Measurements from ENCODE around the gene KRT6B.
"Not testable (repeated sequence)": the region's sequence is repeated elsewhere in the genome, so short reads cannot be mapped to it uniquely, and the experiment has no call there.

KRT6B gene

DNA sequence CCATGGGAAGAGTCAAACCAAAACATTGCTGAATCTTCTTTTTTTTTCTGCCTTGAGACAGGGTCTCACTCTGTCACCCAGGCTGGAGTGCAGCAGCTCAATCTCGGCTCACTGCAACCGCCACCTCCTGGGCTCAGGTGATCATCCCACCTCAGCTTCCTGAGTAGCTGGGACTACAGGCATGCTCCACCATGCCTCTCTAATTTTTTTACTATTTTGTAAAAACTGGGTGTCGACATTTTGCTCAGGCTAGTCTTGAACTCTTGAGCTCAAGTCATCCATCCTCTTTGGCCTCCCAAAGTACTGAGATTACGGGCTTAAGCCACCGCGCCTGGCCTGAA, 16.3 kb downstream of the KRT6B start:
- DNase-seq = no peak

DNA sequence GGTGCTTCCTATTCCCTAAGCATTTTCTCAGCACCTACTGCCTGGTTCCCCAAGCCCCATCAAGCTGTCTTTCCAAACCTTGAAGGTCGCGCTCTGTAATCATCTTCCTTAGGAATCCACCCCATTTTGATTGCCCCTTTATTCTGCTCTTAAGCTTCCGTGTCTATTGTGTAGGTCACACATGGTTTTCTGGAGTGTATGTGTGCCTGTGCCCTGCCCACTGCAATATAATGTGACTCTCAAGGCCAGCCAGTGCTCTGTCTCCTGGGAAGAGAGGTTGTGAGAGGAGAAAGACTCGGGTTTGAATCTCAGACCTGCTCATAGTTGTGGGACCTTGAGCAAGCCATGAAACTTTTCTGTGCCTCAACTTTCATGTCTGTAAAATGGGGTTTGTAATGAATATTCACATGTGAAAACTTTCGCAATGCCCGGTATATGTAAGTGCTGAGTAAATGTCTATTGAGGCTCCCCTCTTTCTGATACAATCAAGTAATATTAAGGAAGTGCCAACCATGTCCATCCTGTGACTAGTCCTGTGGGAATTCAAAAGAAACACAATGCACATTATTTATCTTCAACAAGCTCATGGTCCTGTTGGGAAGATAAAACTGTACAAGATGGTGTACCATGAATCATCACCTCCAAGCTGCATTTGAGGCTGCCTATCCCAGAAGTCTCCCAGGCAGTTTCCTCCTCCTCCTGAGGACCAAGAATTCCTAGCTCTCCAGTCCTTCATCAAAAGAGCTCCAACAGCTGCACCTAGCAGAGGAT, 17.0 kb downstream of the KRT6B start:
- DNase-seq = no peak

DNA sequence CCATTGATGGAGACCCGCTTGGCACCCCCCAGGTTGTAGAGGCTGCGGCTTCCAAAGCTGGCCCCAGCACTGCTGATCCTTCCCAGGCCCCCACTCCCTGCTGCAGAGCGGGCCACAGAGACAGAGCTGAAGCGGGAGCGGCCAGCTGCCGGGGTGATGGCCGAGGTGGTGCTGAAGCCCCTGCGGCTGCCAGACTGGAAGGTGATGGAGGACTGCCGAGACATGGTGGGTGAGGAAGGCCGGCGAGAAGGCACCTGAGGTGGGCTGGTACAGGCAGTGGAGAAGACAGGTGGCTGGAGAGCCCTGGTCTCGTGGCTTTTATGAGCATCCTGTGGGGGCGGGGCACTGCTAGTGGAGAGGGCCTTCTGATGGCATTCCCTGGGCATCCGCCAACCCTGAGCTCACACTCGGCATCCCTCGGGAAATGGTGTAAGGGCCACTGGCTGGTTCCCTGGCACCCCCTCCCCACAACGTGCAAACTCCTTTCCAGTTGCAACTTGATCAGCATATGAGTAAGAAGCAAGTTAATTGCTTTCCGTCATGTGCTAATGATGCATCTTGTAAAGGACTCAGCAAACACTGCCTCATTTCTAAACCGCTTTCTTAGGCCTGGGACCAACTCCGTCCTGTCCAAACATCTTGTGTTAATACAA, 17.7 kb downstream of the KRT6B start, which contains the start of gene KRT75:
KRT75 (minus strand) TSS at position 291 of the 653 bp plus-strand sequence; CDS start at position 224, 67 bp downstream.
- DNase-seq = no peak

DNA sequence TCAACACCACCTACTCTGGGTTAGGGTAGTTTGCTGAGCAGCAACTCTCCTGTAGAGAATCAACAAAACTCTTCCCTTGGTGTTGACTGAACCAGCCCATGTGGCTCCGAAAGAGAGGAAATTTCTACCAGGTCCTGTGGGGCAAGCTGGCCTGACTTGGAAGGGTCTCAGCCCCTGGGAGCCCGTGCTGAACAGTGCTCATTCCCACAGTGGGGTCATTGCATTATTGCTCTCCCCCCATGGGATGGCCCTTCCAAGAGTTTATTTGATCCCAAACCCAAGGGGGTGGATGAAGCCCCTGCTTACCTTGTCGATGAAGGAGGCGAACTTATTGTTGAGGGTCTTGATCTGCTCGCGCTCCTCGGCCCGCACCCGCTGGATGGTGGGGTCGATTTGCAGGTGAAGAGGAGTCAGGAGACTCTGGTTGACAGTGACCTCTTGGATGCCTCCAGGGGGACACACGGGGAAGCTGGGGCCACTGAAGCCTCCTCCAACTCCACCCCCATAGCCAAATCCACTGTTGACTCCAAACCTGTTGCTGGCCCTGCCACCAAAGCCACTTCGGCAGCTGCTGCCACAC, 18.4 kb downstream of the KRT6B start:
- DNase-seq = no peak

DNA sequence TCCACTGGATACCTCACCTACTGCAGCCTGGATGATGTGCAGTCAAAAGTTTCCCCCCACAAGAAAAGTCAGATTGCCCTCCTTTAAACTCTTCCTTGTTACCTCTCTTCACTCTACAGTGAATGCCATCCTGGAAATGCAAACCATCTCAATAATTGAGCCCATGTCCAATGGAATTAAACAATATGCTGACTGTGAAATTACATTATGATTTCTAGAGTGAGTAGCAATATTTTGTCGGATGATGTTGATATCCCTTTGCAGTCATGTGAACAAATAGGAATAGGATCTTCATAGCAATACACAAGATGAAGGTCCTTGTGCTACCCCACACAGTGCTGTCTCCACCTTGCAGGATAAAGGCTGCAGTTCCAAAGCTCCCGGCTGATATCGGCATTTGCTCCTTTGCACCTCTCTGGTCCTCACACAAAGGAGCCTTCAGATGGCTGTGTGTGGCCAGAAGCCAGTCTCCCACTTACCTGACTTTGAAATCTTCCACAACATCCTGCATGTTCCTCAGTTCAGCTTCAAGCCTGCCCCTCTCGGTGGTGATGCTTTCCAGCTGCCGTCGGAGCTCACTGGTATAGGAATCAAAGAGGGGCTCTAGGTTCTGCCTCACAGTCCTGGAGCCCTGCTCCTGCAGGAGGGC, 19.3 kb downstream of the KRT6B start:
- no peak for DNase-seq

DNA sequence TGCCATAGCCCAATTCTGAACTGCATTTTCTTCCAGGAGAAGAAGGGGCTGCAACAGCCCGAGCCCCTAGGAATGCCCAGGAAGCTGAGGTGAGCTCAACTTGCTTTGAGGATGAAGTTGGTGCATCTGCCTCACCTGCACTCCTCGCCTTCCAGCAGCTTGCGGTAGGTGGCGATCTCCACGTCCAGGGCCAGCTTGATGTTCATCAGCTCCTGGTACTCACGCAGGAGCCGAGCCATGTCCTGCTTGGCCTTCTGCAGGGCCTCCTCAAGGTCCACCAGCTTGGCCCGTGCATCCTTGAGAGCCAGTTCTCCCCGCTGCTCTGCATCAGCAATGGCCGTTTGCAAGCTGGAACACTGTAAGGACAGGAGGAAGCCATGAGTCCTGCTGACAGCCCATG, 23.8 kb downstream of the KRT6B start:
- no peak for DNase-seq

DNA sequence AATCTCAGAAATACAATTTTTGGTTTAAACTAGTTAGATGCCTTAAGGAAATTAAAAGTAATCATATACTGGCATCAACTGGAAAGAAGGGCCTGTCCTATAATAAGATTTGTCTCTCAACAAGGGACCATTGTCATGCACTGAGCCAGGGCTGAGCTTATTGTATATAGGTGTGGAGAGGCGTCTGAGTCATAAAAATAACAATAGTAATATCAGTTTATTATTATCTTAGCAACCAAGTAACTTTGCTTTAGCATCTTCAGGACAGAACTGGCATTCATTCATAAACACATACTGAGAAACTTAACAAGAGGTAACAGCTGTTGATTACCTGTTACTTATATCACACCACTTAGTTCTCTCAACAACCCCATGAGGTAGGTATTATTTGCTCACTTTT, 24.9 kb downstream of the KRT6B start:
- no peak for DNase-seq

DNA sequence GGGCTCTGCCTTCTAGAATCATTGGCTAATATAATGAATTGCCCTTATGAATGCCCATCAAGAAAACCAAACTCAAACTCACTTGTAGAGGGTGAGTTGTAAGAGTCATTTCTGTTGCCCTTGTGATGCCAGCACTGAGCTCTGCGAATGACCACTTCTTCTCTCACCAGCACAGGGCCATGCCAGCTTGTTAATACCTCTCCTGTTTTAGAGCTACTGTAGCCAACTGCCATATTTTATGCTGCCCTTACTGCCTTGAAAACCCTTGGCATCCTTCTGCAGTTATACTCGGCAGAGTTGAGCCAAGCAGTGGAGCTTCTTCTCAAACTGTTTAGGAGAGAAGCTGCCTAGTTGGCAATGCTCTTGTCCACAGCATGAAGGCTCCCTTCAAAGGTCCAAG, 25.9 kb downstream of the KRT6B start:
- no peak for DNase-seq

DNA sequence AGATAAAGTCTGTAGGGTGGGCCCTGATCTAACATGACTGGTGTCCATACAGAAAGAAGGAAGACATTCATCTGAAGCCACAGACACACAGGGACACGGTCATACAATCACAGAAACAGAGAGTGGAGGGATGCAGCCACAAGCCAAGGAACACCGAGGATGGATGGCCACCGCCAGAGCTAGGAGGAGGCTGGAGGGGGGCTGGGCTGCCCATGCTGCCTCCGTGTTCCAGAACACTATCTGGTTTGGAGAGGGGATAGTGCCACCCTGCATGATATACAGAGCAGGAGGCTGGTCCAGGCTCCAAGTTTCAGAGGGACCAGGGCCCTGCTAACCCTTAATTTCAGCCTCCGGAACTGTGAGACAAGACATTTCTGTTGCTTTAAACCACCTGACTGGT, 26.5 kb downstream of the KRT6B start:
- DNase-seq = no peak

DNA sequence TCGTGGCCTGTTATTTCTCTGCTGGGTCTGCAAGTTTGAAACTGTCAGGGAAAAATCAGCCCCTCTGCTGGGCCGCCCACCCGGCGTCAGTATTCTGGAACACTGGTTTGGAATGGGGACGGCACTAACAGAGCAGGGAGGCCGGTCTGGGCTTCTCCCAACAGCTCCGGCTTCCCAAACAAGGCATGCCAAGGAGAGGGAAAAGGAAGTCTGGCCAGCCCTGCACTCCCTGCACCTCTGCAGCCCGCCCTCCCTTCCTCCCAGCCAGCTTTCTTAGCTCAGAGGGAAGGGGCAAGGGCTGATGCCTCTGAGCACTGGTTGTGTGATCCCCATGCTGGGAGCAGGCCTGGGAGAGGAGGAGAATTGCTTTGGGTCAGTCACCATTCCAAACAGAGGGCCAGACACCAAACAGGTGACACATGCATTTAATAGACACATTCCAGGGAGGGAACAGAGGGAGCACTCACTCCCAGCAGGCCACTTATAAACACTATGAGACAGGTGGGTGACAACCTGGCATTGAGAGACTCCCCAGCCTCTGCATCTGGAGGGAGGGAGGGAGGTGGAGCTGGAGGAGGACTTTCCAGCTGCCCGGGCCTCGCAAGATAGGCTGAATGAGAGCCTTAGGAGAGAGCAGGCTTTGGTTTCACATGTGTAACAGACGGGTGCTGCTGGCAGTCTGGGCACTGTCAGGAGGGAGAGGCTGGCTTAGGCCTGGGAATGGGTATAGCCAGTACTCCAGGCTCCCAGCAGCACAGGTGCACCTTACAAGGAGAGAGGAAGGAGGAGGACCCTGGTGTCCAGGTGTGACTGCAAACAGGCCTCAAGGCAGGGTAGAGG, 28.1 kb downstream of the KRT6B start:
- no peak for DNase-seq

DNA sequence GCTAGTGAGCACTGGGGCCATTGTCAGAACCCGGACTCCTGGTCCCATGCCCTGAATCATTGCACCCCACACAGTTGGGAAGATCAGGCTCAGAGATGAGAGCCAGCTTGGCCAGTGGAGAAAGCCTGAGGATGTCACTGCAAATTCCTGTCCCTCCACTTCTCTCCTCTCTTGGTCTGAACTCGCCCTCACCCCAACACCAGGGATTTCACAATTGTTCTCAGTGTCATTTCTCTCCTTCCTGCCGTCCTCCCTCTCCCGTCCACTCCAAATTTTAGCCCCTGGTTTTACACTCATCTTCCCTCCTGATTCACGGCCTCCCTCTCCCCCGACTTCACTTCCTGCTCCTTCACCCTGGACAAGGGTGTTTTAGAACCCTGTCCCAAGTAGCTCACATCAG, 28.9 kb downstream of the KRT6B start:
- DNase-seq = no peak

DNA sequence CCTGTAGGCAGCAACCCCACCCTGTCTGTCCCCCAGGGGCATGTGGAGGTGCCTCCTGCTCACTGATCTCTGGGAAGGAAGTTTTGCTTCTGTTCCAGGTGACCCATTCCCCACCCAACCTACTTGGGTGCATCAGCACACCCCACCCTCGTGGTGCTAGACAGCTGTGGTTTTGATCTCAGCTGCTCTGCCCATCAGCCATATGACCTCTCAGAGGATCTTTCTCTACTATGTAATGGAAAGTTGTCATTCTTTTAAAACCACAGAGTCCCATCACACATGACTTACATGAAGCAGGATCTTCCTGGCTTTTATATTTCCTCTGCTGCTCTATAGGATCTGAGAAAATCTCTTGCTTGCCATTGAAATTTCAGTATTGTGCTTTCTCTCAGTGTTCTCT, 32.3 kb downstream of the KRT6B start:
- no peak for DNase-seq

DNA sequence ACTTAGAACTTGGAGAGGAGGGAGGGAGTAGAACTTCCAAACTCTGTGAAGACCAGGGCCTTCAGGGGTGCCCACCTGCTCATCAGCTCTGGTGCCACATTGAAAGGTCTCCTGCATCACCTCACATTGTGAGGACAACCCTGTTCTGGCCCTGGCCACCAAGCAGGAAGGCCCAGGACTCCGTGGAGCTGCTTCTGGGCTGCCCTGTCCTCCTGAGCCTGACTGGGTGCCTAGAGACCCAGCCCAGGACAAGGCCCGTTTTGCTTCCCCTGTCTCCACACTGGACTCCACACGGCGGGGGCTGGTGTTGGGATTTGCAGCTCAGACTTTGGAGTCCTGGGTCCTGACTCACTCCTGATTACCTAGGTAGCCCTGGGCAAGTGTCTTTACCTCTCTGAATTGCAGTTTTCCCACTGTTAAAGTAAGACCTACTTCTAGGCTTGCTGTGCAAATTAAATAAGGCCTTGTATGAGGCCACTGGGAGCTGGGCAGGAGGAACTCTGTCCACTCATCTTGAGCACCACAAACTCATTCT, 33.3 kb downstream of the KRT6B start:
- no peak for DNase-seq

DNA sequence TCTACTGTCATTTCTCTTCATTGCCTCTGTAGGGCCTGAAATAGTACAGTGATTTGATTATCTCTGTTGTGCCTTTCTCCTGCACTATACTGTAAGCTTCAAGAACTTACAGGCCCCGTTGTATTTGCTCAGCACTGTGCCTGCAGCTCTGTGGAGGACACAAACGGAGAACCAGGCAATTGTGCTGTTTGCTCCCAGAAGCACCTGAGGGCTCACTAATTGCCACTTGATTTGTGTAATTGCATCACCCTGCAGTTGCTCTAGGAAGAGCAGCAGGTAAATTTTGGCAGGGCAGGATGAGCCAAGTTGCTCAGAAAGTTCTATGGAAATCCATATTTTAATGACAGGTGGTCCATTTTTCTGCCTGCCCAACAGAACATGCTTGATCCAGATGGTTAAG, 34.2 kb downstream of the KRT6B start:
- DNase-seq = no peak

DNA sequence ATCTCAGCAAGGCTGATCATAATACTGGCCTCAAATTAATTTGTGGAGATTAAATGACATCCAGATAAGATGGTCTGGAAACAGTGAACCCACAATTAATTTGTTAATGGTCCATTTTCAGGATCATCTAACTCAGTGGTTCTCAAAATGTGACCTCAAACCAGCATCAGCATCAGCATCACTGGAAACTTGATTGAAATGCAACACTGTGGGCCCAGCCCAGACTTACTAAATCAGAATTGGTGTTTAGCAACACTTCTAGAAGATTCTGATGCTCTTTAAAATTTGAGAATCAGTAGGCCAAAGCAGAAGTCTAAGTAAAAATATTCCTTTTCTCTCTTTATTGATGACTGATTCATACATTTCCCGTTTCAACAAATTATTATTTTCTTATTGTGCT, 35.2 kb downstream of the KRT6B start:
- no peak for DNase-seq

DNA sequence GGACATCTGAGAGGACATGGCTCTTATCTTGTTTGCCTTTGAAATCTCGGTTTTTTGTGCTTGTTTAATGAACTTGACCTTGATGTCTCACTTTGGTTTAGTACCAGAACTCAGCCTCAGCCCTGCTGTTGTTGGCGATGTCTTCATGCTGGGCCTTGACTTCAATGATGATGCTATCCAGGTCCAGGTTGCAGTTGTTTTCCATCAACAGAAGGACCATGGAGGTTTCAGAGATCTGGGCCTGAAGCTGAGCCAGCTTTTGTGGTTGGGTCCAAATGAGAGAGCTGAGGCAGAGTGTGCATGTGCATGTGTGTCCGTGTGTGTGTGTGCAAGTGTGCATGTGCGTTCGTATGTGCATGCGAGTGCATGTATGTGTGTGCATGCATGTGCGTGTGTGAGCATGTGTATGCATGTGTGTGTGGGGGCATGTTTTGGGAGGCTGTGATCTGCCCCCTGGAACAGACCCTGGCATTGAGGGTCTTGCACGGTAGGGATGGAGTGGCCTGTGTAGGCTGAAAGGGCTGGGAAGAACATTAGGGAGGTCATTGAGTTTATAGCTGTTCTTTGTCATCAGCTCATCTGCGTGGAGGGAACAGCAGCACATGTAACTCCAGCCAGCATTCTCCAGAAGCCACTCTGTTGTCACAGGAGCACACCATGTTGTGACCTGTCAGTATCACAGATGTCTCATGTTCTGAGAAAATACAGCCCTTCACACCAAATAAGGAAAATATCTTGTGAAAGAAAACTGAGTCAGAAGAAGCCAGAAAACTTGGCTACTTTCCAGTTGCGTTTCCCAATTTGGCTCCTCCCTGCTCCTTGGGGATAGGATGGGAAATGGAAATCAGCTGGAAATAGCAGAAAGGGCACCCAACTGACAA, 35.8 kb downstream of the KRT6B start:
- DNase-seq = no peak

DNA sequence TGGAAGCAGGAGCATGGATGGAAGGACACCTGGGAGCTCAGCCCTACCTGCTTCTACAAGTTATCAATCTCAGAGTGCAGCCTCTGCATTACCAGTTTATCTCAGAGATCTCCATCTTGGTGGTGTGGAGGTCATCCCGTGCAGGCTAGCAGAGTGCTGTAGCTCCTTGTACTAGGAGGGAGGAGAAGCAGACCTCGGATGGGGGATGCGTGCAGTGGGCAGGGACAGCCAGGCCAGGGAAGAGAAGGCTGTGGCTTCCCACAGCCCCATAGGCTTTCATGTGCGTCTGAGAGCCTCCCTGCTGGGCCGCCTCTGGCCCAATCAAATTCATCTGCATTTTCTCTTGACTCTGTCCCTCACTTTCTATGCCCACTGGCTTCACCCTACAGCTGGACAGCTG, 37.0 kb downstream of the KRT6B start:
- DNase-seq = no peak

DNA sequence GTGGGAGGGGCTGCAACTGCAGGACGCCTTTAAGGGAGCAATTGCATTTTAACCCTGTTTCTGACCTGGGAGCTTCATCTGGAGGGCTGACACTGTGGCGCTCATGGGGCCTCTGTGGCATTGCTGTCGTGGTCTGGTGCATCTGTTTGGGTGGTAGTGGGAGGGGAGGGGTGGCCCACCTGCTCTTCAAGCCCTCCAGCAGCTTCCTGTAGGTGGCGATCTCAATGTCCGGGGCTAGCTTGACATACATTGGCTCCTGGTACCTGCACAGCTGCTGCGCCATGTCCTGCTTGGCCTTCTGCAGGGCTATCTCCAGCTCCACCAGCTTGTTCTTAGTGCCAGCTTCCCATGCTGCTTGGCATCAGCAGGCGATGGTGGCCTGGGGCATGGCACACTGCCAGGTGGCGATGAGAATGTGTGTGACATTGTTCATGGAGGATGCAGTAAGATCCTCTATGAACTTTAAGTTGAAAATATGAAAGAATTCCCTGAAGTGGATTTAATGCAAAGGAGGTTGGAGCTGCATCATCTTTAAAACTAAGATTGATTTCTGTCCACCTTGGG, 38.1 kb downstream of the KRT6B start:
- no peak for DNase-seq

DNA sequence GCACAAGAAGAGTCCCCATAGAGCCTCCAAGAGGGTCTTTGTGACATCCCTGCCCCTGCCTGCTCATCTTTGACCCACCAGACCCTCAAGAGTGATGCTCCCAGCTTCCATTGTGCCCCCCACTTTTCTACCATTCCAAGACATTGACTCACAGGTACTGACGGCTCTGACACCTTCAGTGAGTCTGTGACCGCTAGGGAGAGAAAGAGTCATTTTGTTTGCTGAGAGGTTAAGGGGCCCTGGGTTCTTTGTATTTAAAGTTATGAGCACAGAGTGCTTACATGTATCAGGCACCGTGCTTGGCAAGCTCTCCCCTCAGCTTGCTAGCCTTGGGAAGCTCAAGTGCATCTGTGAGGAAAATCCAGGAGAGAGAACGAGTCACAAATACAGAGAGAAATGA, 38.7 kb downstream of the KRT6B start:
- DNase-seq = no peak

DNA sequence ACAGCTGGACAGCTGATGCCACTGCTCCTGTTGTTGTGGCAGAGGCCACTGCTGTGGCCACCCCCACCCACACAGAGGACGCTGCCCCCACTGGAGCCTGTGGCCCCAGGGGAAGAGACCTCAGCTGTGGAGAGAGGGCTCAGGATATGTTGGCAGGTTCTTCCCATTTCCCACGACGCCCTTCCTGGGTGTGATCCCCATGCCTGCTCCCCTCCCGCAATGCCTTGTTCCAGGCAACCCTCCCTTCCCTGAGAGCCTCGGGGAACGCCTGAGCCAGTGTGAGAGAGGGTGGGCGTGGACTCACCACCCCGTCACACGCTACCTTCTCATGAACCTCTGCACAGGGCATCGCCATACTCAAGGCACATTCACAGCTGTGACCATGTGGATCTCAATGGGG, 40.1 kb downstream of the KRT6B start:
- DNase-seq = no peak

DNA sequence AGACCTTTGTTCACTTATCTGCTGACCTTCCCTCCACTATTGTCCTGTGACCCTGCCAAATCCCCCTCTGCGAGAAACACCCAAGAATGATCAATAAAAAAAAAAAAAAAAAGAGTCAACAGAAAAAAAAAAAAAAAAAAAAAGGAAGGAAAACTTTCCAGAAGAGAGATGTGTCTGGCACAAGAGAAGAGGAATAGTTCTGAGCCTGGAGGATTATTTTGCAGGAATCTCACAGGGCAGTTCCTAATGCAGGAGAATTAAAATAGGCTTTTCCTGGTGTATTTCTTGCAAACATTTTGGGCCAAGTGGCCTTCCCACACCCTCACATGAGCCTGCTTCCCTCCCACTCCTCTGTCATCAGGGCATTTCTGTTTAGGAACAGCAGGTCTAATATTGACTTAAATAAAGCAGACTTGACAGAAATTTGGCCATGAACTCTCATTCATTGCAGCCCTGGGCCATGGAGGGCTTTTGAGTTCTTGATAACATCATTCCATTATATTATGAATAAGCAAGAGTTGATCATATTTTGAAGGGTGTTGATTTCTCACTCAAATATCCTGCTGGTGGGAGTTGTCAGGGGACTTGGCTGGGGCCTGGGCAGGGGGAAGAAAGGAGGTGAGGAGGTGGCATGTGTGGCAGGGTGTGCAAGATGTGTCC, 41.2 kb downstream of the KRT6B start:
- DNase-seq = not testable (repeated sequence)

Data from CD4-positive, alpha-beta T cell treated with Interferon alpha-2 for 1 hour (primary cell).